ENCODE measurements around the gene SETBP1. TPM values are rescaled to one million over a fixed set of nuclear protein-coding genes. Genes with fewer than 3 reads are reported as not detected.
A peak's percentile ranks its signal among the peaks of the same experiment; 100 is the strongest.

The SETBP1 gene
- total and polyA plus RNA-seq, 9 of the 15 experiments (the other 6 are each of a cell fraction or from before 2014, with no cell fraction given), result under 0.01 to 0.13 (median 0.04) TPM

DNA sequence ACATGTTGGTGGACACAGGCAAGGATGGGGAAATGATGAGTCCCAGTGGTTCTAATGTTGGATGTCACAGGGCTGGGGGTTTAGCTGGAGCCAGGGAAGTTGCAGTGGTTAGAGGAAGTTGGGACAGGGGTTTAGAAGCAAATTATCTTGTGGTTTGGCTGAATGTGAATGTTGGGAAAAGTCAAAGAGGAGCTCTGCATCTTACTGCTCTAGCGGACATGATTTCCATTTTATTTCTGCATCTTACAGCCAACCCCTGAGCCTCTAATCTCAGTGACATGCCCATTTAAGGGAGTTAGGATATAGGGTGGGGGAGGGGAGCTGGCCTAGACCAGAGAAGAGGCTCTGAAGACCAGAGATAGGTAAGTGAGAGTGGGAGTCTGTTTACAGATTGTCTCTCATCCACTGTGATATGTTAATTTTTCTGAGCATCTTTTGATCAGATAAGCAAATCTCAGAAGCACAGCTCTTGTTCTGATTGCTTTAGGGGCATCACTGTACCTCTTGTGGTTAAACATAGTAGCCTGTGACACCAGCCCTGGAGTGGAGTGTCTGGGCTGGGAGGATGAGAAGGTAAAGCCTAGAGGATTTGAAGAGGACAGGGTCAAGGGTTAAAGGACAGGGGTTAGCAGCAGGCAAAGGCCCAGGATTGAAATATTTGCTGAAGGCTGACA lies 43.6 kb downstream of the SETBP1 start:
- H3K79me2 ChIP-seq (ENCODE audit: control insufficient read depth, insufficient read depth, low read length), result no peaks in the 10 kb centered on the region
- peak; percentile 49; the same call in 2 of the 3 replicates for ATAC-seq
- H3K9me1 ChIP-seq (ENCODE audit: control insufficient read depth, insufficient read depth, low read length), result no peaks in the 10 kb centered on the region
- H2AFZ ChIP-seq (ENCODE audit: low read depth, low read length), result no peak overlapping the region
- intact Hi-C loops (cut with micrococcal nuclease), result no loop called here
- CTCF ChIA-PET (ENCODE audit: low intra/inter-chr PET ratio), result no interaction called here
- FAIRE-seq, result no peak
- no peak overlapping the region for H3K4me2 ChIP-seq (ENCODE audit: insufficient read depth, low read length)
- BruUV-seq (replicated peaks), result no TSS peak
- no peak overlapping the region for H3K27ac ChIP-seq (ENCODE audit: extremely low read depth, low read depth, low read length)
- no peaks in the 10 kb centered on the region for H3K9me3 ChIP-seq (replicated peaks; ENCODE audit: control insufficient read depth, insufficient read depth, low read depth, low read length)
- H3K36me3 ChIP-seq (ENCODE audit: control insufficient read depth, insufficient read depth, low read length), result no peaks in the 10 kb centered on the region
- no peaks in the 10 kb centered on the region for H3K27me3 ChIP-seq (ENCODE audit: control insufficient read depth in 2 of 2, insufficient read depth in 2 of 2, low read length in 2 of 2)
- in situ Hi-C loops (cut with MboI), result no loop called here
- peaks cover 0 to 26% of the 10 kb centered on the region in 2 experiments; a peak in 4 of 5 replicates for H3K4me1 ChIP-seq (replicated peaks in 1 of 2; ENCODE audit: control insufficient read depth in 2 of 2, insufficient read depth in 2 of 2, low read length in 2 of 2)
- H3K9ac ChIP-seq (ENCODE audit: insufficient read depth in 1 of 2, low read depth in 2 of 2, low read length in 2 of 2), result no peak overlapping the region
- POLR2A ChIA-PET, result no interaction called here
- H4K20me1 ChIP-seq (replicated peaks; ENCODE audit: control insufficient read depth, insufficient read depth, low read length), result no peaks in the 10 kb centered on the region
- WGBS (ENCODE audit: insufficient coverage, low coverage, missing lambda C conversion rate), result 17% methylated on average over 1 of the region's 1 CpG
- peak; percentile 14 to 30 (median 20) for DNase-seq (ENCODE audit: extremely low read depth in 1 of 4, low spot score in 3 of 4)
- H3K4me3 ChIP-seq, result no peak overlapping the region
- TF ChIP-seq NFIC (IDR thresholded peaks at IDR 0.05) (no peak), ZNF146 (CRISPR knock-in tag; IDR thresholded peaks at IDR 0.05; ENCODE audit: unreplicated experiment) (no peak), ZNF77 (CRISPR knock-in tag; IDR thresholded peaks at IDR 0.05) (no peak), HNRNPK (IDR thresholded peaks at IDR 0.05; ENCODE audit: low read depth, low read length, poor library complexity, severe bottlenecking) (no peak), ZC3H8 (IDR thresholded peaks at IDR 0.05) (no peak), CHCHD3 (CRISPR knock-in tag; IDR thresholded peaks at IDR 0.05) (no peak), HLTF (IDR thresholded peaks at IDR 0.05) (no peak), SMC3 (conservative IDR thresholded peaks at IDR 0.05; ENCODE audit: insufficient read depth, low read depth, low read length) (no peak), HDAC1 (IDR thresholded peaks at IDR 0.05) (peak in 1 of 2 experiments; percentile 84; a peak in 2 of 4 replicates), ETV5 (CRISPR knock-in tag; IDR thresholded peaks at IDR 0.05; ENCODE audit: low read depth) (no peak), MTA2 (IDR thresholded peaks at IDR 0.05; ENCODE audit: low read depth) (no peak), MEIS2 (IDR thresholded peaks at IDR 0.05; ENCODE audit: partially characterized antibody) (peak; percentile 49), SRF (CRISPR knock-in tag; IDR thresholded peaks at IDR 0.05) (peak in 1 of 2 experiments; percentile 94; a peak in 2 of 4 replicates), EGR1 (conservative IDR thresholded peaks at IDR 0.05) (peak; percentile 45), FIP1L1 (IDR thresholded peaks at IDR 0.05; ENCODE audit: low read depth, low read length, poor library complexity, severe bottlenecking) (no peak), TBL1XR1 (IDR thresholded peaks at IDR 0.05; ENCODE audit: low read length in 2 of 2) (no peak), WHSC1 (IDR thresholded peaks at IDR 0.05; ENCODE audit: low read length) (no peak), RNF2 (IDR thresholded peaks at IDR 0.05) (no peak), TEAD4 (IDR thresholded peaks at IDR 0.05; ENCODE audit: low read length) (peak; percentile 56; the same call in 1 of the 2 replicates), TEAD4 (CRISPR knock-in tag; IDR thresholded peaks at IDR 0.05; ENCODE audit: borderline replicate concordance) (no peak)
- TF ChIP-seq, protein P1, sequence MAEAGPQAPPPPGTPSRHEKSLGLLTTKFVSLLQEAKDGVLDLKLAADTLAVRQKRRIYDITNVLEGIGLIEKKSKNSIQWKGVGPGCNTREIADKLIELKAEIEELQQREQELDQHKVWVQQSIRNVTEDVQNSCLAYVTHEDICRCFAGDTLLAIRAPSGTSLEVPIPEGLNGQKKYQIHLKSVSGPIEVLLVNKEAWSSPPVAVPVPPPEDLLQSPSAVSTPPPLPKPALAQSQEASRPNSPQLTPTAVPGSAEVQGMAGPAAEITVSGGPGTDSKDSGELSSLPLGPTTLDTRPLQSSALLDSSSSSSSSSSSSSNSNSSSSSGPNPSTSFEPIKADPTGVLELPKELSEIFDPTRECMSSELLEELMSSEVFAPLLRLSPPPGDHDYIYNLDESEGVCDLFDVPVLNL (CRISPR knock-in tag; IDR thresholded peaks at IDR 0.05; ENCODE audit: low read depth), result no peak
- TF ChIP-seq, protein P2, sequence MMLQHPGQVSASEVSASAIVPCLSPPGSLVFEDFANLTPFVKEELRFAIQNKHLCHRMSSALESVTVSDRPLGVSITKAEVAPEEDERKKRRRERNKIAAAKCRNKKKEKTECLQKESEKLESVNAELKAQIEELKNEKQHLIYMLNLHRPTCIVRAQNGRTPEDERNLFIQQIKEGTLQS (IDR thresholded peaks at IDR 0.05), result peak; percentile 16; the same call in 1 of the 2 replicates
- TF ChIP-seq, protein P2 (CRISPR knock-in tag; conservative IDR thresholded peaks at IDR 0.05), result no peak
- TF ChIP-seq, protein P3, sequence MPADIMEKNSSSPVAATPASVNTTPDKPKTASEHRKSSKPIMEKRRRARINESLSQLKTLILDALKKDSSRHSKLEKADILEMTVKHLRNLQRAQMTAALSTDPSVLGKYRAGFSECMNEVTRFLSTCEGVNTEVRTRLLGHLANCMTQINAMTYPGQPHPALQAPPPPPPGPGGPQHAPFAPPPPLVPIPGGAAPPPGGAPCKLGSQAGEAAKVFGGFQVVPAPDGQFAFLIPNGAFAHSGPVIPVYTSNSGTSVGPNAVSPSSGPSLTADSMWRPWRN (IDR thresholded peaks at IDR 0.05; ENCODE audit: low read depth), result peak; percentile 68
